Activated CD4-positive, alpha-beta T cell treated with anti-CD3 and anti-CD28 coated beads for 48 hours (primary cell): ENCODE data around the gene PI3.

Source experiments
- DNase-seq: peaks from one replicate; pipeline ENCODE4 v3.0.0-alpha.2; 2020

Gene PI3

DNA sequence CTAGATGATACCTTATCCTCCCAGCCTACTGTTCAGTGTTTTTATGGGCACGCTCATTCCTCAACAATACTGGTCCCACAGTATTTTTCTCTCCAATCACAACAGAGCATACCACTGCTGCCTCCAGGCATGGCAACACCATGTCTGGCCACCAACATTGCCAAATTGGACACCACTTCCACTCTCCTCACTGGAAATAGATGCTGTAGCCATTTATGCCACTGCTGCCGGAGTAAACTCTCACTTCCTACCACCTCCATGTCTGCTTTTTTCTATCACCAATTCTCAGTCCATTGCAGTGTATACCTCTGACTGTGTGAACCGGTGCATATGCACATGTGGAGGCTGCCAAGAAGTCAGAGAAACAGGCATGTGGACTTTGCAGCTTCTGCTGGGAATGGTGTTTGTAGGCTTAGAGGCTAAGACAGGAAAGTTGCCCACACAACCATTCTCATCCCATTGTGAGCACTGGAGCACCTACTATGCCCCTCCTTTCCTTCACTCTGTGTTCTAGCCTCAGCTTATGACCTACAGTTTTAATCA, 14.4 kb downstream of the PI3 start:
- DNase-seq, result no peak

DNA sequence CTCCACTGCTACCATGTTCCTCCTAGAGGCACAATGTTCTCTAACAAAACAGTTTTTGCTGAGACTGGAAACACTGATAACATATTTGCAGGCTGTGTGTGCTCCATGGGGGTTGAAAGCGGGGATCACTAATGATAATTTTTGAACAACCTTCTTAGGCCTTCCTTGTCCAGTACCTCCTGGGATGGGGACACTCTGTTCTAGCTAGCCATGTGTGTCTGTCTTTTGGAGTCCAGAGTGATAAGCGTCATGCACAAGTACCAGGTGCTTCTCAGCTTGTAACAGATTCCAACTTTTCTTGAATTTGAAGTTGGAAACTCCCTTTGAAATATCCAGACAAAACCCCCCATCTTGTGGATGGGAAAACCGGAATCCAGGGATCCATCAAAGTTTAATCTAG, 15.2 kb downstream of the PI3 start:
- no peak for DNase-seq

GRCh38 chr20:45191926-45192325, 17.2 kb downstream of the PI3 start:
- DNase-seq, result no peak

- DNase-seq, result no peak
Measured at GRCh38 chr20:45193331-45193730, 18.6 kb downstream of the PI3 start.

DNA sequence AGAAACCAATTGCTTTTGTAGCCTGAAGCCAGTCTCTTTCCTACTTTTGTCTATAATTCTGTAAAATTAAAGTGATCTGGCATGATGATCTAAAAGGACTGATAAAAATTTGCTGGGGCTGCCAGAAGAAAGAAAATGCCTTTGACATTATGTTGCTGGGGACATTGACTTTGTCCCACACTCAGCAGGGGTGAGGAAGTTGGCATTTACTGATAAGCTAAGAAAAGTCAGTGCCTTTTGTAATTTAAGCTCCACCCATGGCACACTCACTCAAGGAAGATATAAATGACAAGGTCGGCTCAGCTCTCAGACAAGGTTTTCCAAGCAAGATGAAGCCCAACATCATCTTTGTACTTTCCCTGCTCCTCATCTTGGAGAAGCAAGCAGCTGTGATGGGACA, 32.0 kb downstream of the PI3 start, which contains the start of gene SEMG1:
Gene SEMG1, plus strand, starts transcription at position 309 of the 400 bp plus-strand sequence. Its CDS starts 21 bp downstream, at position 330.
- DNase-seq, result no peak

- no peak for DNase-seq
Measured at GRCh38 chr20:45209924-45210323, 35.2 kb downstream of the PI3 start.

- no peak for DNase-seq
Measured at GRCh38 chr20:45211569-45212474, 37.1 kb downstream of the PI3 start.

DNA sequence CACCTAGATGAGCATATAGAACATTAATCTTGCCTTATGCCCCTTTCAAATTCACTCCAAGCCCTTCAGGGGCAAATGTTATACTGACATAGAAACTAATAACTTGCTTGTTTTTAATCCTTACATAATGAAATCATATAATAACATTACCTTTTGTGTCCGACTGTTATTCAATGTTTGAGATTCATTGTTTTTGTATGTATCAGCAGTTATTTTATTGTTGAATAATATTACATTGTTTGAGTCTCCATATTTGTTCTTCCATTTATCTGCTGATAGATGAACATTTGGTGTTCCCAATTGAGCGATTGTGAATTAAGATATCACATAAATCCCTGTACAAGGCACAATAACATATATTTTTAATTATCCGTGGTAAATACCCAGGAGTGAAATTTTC, 38.1 kb downstream of the PI3 start:
- no peak for DNase-seq

DNA sequence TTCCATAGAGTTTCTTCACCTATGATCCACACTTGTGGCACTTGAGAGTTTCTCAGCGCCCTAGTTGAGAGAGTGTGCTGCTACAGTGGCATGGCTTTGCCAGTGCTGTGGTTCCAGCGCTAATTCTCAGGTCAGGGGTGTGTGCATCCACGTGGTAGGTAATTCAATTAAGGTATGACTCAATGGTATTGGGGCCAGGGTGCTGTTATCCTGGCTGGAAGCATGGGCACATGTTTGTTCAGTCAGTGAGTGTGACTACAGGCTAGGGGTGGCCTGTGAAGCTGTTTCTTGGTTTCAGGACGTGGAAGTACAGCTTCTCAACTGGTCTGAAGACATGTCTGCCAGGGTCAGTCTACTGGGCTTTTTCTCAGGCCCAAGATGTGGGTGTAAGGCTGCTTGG, 43.4 kb downstream of the PI3 start:
- DNase-seq, result no peak

DNA sequence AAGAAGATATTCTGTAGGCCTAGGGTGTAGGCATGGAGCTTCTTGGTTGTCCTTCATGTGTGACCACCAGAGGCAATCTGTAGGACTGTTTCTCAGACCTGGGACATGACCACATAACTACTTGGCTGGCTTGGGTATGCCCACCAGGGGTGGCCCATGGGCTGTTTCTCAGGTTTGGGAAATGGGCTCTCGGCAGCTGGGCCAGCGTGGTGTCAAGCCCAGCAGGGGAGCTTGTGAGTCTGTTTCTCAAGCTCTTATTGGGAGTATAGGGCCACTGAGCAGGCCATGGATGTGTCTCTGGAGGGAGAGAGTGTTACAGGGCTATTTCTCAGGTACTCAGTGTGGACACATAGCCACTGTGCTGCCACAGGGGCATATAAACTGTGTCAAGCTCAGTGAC, 43.9 kb downstream of the PI3 start:
- DNase-seq, result no peak

DNA sequence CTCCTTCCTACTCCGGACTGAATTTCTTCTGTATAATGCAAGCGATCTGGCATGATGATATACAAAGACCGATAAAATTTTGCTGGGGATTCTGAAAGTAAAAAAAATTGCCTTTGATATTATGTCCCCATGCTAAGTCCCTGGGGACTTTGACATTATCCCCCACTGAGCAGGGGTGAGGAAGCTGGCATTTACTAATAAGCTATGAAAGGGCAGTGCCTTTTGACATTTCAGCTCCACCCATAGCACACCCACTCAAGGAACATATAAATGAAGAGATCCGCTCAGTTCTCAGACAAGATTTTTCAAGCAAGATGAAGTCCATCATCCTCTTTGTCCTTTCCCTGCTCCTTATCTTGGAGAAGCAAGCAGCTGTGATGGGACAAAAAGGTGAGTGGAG, 46.4 kb downstream of the PI3 start, which contains the start of gene SEMG2:
Gene SEMG2, plus strand, starts transcription at position 298 of the 400 bp plus-strand sequence. Its CDS starts 17 bp downstream, at position 315.
- DNase-seq, result no peak

DNA sequence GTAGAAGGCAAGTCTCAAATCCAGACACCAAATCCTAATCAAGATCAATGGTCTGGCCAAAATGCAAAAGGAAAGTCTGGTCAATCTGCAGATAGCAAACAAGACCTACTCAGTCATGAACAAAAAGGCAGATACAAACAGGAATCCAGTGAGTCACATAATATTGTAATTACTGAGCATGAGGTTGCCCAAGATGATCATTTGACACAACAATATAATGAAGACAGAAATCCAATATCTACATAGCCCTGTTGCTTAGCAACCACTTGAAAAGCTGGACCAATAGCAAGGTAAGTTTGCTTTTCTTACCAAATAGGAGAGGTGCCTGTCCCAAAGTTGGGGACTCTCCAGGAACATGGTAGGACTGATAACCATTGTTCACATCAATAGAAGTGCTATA, 48.4 kb downstream of the PI3 start:
- DNase-seq, result no peak
